IPS-20b (cell line): ENCODE measurements around the gene ASPDH.
"Not testable (repeated sequence)": the region's sequence is repeated elsewhere in the genome, so short reads cannot be mapped to it uniquely, and the experiment has no call there.

Experiments
- H3K27ac ChIP-seq: one replicate; pipeline ENCODE4 v1.5.1; 2013; ENCODE audit warnings: low read length
- H3K27me3 ChIP-seq: 2 replicates; pipeline ENCODE4 v1.6.1; 2013; ENCODE audit warnings: mild to moderate bottlenecking, low read length, inconsistent platforms; ENCODE audit not compliant: insufficient read depth
- H3K36me3 ChIP-seq: 2 replicates; pipeline ENCODE4 v1.6.1; 2013; ENCODE audit warnings: low read depth, mild to moderate bottlenecking, inconsistent platforms, low read length, moderate library complexity; ENCODE audit not compliant: insufficient read depth
- H3K4me1 ChIP-seq: 2 replicates; pipeline ENCODE4 v1.6.1; 2013; ENCODE audit warnings: mild to moderate bottlenecking, control low read depth, inconsistent platforms, low read length, moderate library complexity; ENCODE audit not compliant: insufficient read depth
- H3K4me3 ChIP-seq: 2 replicates; pipeline ENCODE4 v1.5.1; 2013; ENCODE audit warnings: mild to moderate bottlenecking, low read length, inconsistent platforms
- H3K9ac ChIP-seq: 2 replicates; pipeline ENCODE4 v1.6.1; 2013; ENCODE audit warnings: low read depth, mild to moderate bottlenecking, inconsistent platforms, low read length, moderate library complexity
- H3K9me3 ChIP-seq: 2 replicates; pipeline ENCODE4 v1.6.1; 2013; ENCODE audit warnings: mild to moderate bottlenecking, low read depth, low read length, inconsistent platforms; ENCODE audit not compliant: insufficient read depth

The ASPDH gene

GRCh38 chr19:50542943-50543342 lies 29.2 kb upstream of the ASPDH start:
- Histone ChIP-seq H3K4me1 (no peaks in the 10 kb centered on the region), H3K27me3 (no peaks in the 10 kb centered on the region), H3K9me3 (peaks cover 28% of the 10 kb centered on the region), H3K27ac (no peak overlapping the region), H3K36me3 (no peaks in the 10 kb centered on the region), H3K4me3 (no peak overlapping the region), H3K9ac (no peak overlapping the region)

- Histone ChIP-seq H3K4me3 (no peak overlapping the region), H3K27ac (no peak overlapping the region), H3K9me3 (peaks cover 49% of the 10 kb centered on the region), H3K9ac (no peak overlapping the region), H3K27me3 (no peaks in the 10 kb centered on the region), H3K36me3 (no peaks in the 10 kb centered on the region), H3K4me1 (no peaks in the 10 kb centered on the region)
These were observed 24.1 kb upstream of the ASPDH start for GRCh38 chr19:50537769-50538230.

GRCh38 chr19:50537306-50537685 lies 23.6 kb upstream of the ASPDH start:
- no peak overlapping the region for H3K4me3 ChIP-seq
- no peak overlapping the region for H3K9ac ChIP-seq
- H3K27ac ChIP-seq = no peak overlapping the region
- H3K9me3 ChIP-seq = peaks cover 52% of the 10 kb centered on the region
- no peaks in the 10 kb centered on the region for H3K36me3 ChIP-seq
- no peaks in the 10 kb centered on the region for H3K4me1 ChIP-seq
- no peaks in the 10 kb centered on the region for H3K27me3 ChIP-seq

GRCh38 chr19:50536662-50537305 lies 23.1 kb upstream of the ASPDH start:
- Histone ChIP-seq H3K4me3 (no peak overlapping the region), H3K4me1 (no peaks in the 10 kb centered on the region), H3K27me3 (no peaks in the 10 kb centered on the region)

GRCh38 chr19:50535672-50536187 lies 22.0 kb upstream of the ASPDH start:
- Histone ChIP-seq H3K4me1 (no peaks in the 10 kb centered on the region), H3K9me3 (peaks cover 56% of the 10 kb centered on the region), H3K27ac (no peak overlapping the region), H3K36me3 (no peaks in the 10 kb centered on the region), H3K4me3 (no peak overlapping the region), H3K27me3 (no peaks in the 10 kb centered on the region), H3K9ac (no peak overlapping the region)

More at GRCh38 chr19:50536662-50537305, 23.1 kb upstream of the ASPDH start:
- peaks cover 53% of the 10 kb centered on the region for H3K9me3 ChIP-seq
- no peak overlapping the region for H3K9ac ChIP-seq
- H3K27ac ChIP-seq = no peak overlapping the region
- H3K36me3 ChIP-seq = no peaks in the 10 kb centered on the region

GRCh38 chr19:50534478-50534877 lies 20.8 kb upstream of the ASPDH start:
- peaks cover 58% of the 10 kb centered on the region for H3K9me3 ChIP-seq
- H3K27ac ChIP-seq = no peak overlapping the region
- H3K27me3 ChIP-seq = no peaks in the 10 kb centered on the region
- H3K4me1 ChIP-seq = no peaks in the 10 kb centered on the region
- no peak overlapping the region for H3K9ac ChIP-seq
- no peak overlapping the region for H3K4me3 ChIP-seq
- H3K36me3 ChIP-seq = no peaks in the 10 kb centered on the region

GRCh38 chr19:50532952-50533351 lies 19.2 kb upstream of the ASPDH start:
- Histone ChIP-seq H3K27ac (no peak overlapping the region), H3K9ac (no peak overlapping the region), H3K9me3 (peaks cover 60% of the 10 kb centered on the region), H3K36me3 (no peaks in the 10 kb centered on the region), H3K4me3 (no peak overlapping the region), H3K4me1 (no peaks in the 10 kb centered on the region), H3K27me3 (no peaks in the 10 kb centered on the region)

GRCh38 chr19:50531171-50531612 lies 17.5 kb upstream of the ASPDH start:
- Histone ChIP-seq H3K9me3 (peaks cover 44% of the 10 kb centered on the region), H3K4me3 (no peak overlapping the region), H3K4me1 (no peaks in the 10 kb centered on the region), H3K36me3 (no peaks in the 10 kb centered on the region), H3K27ac (no peak overlapping the region), H3K9ac (no peak overlapping the region), H3K27me3 (no peaks in the 10 kb centered on the region)

GRCh38 chr19:50528052-50528451 lies 14.3 kb upstream of the ASPDH start:
- H3K4me1 ChIP-seq, H3K9ac ChIP-seq, H3K4me3 ChIP-seq, H3K27ac ChIP-seq, H3K36me3 ChIP-seq, H3K27me3 ChIP-seq: not testable (repeated sequence)
- H3K9me3 ChIP-seq = peaks cover 27% of the 10 kb centered on the region

GRCh38 chr19:50522881-50523280 lies 9.2 kb upstream of the ASPDH start:
- H3K27ac ChIP-seq = no peak overlapping the region
- no peaks in the 10 kb centered on the region for H3K36me3 ChIP-seq
- H3K4me3 ChIP-seq = no peak overlapping the region
- no peaks in the 10 kb centered on the region for H3K27me3 ChIP-seq
- no peaks in the 10 kb centered on the region for H3K4me1 ChIP-seq
- H3K9me3 ChIP-seq = peaks cover 19% of the 10 kb centered on the region
- no peak overlapping the region for H3K9ac ChIP-seq

GRCh38 chr19:50520822-50521465 lies 7.2 kb upstream of the ASPDH start:
- Histone ChIP-seq H3K4me3 (no peak overlapping the region), H3K9me3 (peaks cover 19% of the 10 kb centered on the region), H3K36me3 (no peaks in the 10 kb centered on the region), H3K27me3 (no peaks in the 10 kb centered on the region), H3K9ac (no peak overlapping the region), H3K4me1 (no peaks in the 10 kb centered on the region), H3K27ac (no peak overlapping the region)

GRCh38 chr19:50519006-50519575 lies 5.4 kb upstream of the ASPDH start:
- no peak overlapping the region for H3K9ac ChIP-seq
- no peaks in the 10 kb centered on the region for H3K4me1 ChIP-seq
- peaks cover 23% of the 10 kb centered on the region for H3K9me3 ChIP-seq
- no peak overlapping the region for H3K4me3 ChIP-seq
- no peaks in the 10 kb centered on the region for H3K36me3 ChIP-seq
- H3K27ac ChIP-seq = no peak overlapping the region
- H3K27me3 ChIP-seq = no peaks in the 10 kb centered on the region
